HepG2 (cell line): ENCODE measurements around the gene ADM5. TPM values are rescaled to one million over a fixed set of nuclear protein-coding genes. Genes with fewer than 3 reads are reported as not detected.

Experiments used
- KDM6A ChIP-seq: IDR thresholded peaks from 2 replicates; pipeline ENCODE4 v1.6.1; 2016; ENCODE audit warnings: low read depth
- NFE2L1 ChIP-seq: sonication (generic); formaldehyde crosslinking; IDR thresholded peaks from 2 replicates; pipeline ENCODE4 v1.4.0; 2020; ENCODE audit warnings: missing genetic modification reagents, mild to moderate bottlenecking, borderline replicate concordance
- NRL ChIP-seq: sonication (generic); formaldehyde crosslinking; IDR thresholded peaks from 2 replicates; pipeline ENCODE4 v1.5.0; 2020; ENCODE audit warnings: missing genetic modification reagents, mild to moderate bottlenecking, moderate library complexity, borderline replicate concordance
- RORA ChIP-seq: sonication (generic); formaldehyde crosslinking; IDR thresholded peaks from 2 replicates; pipeline ENCODE4 v1.5.0; 2020; ENCODE audit warnings: mild to moderate bottlenecking, missing genetic modification reagents, moderate library complexity
- polyA plus RNA-seq, 8 experiments: library from polyadenylated mRNA; depleted of rRNA in 3 of 8; stranded (reverse) in 7 of 8; unstranded in 1 of 8; fragments of >200 nt; fragmentation: Illumina TruSeq in 4 of 8; extraction: Trizol in 4 of 8; gene quantifications; 2 replicates each; pipeline versions ENCODE4 v1.2.1 to v1.2.3, GENCODE V29; 2011 to 2016; ENCODE audit warnings: low read depth in 4 of 8, missing spikeins in 1 of 8, mixed read lengths in 1 of 8; ENCODE audit not compliant: insufficient read depth in 1 of 8
- total RNA-seq, 5 experiments: library from RNA; depleted of rRNA; stranded (reverse); fragments of >200 nt; fragmentation: Illumina TruSeq; extraction: Trizol; gene quantifications; 2 replicates each; pipeline ENCODE4 v1.2.3, GENCODE V29; 2016; ENCODE audit warnings: low read depth in 1 of 5
- TF ChIP-seq, protein P1 (sequence below): sonication (generic); formaldehyde crosslinking; conservative IDR thresholded peaks from 2 replicates; pipeline ENCODE4 v1.4.0; 2020; ENCODE audit warnings: missing genetic modification reagents
- TF ChIP-seq, protein P2 (sequence below): sonication (generic); formaldehyde crosslinking; IDR thresholded peaks from 2 replicates; pipeline ENCODE4 v1.9.0; 2021; ENCODE audit warnings: missing genetic modification reagents, borderline replicate concordance
- TF ChIP-seq, protein P3 (sequence below): sonication (generic); formaldehyde crosslinking; IDR thresholded peaks from 2 replicates; pipeline ENCODE4; 2020; ENCODE audit warnings: missing genetic modification reagents, mild to moderate bottlenecking, borderline replicate concordance
- TF ChIP-seq, protein P4 (sequence below): sonication (generic); formaldehyde crosslinking; IDR thresholded peaks from 2 replicates; pipeline ENCODE4 v1.9.0; 2021; ENCODE audit warnings: mild to moderate bottlenecking, missing genetic modification reagents
- TF ChIP-seq, protein P5 (sequence below): sonication (generic); formaldehyde crosslinking; IDR thresholded peaks from 2 replicates; pipeline ENCODE4 v1.4.0; 2020; ENCODE audit warnings: mild to moderate bottlenecking, missing genetic modification reagents

The ADM5 gene
- total and polyA plus RNA-seq, 2 of the 13 experiments (the other 11 are each of a cell fraction or from before 2014, with no cell fraction given), result 2.7 to 4.1 TPM

DNA sequence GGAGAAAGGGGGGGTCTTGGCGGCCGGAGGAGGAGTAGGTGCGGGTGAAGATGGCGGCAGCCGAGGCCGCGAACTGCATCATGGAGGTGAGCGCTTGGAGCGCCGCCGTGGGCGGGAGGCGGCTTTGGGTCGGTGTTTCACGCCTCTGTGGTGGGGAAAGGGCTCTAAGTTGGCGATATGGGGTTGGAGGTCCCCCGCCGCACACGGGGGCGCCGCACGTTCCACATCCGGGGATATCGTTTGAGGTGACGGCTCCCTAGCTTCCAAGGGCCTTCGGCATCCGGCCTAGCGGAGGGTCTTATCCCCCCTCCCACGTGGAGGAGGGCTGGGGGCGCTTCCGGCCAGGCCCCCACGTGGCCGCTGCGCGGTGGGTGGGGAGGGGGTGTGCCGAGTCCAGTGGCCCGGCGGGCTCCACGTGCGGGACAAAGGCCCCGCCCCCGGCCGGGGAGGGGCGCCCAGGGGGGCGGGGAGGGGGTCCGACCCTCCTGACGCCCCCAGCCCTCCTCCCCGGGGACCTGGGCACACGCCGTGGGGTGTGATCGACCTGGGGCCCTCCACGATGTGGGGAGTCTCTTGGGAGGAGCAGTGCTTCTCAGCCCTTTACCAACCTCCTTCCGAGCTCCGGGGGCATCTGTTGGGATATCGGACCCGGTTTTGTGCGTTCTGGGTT, 12.0 kb upstream of the ADM5 start, which contains the start of gene PRMT1 (continued):
- TF ChIP-seq, protein P1, sequence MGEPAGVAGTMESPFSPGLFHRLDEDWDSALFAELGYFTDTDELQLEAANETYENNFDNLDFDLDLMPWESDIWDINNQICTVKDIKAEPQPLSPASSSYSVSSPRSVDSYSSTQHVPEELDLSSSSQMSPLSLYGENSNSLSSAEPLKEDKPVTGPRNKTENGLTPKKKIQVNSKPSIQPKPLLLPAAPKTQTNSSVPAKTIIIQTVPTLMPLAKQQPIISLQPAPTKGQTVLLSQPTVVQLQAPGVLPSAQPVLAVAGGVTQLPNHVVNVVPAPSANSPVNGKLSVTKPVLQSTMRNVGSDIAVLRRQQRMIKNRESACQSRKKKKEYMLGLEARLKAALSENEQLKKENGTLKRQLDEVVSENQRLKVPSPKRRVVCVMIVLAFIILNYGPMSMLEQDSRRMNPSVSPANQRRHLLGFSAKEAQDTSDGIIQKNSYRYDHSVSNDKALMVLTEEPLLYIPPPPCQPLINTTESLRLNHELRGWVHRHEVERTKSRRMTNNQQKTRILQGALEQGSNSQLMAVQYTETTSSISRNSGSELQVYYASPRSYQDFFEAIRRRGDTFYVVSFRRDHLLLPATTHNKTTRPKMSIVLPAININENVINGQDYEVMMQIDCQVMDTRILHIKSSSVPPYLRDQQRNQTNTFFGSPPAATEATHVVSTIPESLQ (CRISPR knock-in tag), result no peak
- TF ChIP-seq, protein P2, sequence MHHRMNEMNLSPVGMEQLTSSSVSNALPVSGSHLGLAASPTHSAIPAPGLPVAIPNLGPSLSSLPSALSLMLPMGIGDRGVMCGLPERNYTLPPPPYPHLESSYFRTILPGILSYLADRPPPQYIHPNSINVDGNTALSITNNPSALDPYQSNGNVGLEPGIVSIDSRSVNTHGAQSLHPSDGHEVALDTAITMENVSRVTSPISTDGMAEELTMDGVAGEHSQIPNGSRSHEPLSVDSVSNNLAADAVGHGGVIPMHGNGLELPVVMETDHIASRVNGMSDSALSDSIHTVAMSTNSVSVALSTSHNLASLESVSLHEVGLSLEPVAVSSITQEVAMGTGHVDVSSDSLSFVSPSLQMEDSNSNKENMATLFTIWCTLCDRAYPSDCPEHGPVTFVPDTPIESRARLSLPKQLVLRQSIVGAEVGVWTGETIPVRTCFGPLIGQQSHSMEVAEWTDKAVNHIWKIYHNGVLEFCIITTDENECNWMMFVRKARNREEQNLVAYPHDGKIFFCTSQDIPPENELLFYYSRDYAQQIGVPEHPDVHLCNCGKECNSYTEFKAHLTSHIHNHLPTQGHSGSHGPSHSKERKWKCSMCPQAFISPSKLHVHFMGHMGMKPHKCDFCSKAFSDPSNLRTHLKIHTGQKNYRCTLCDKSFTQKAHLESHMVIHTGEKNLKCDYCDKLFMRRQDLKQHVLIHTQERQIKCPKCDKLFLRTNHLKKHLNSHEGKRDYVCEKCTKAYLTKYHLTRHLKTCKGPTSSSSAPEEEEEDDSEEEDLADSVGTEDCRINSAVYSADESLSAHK (CRISPR knock-in tag), result no peak
- TF ChIP-seq NRL (CRISPR knock-in tag) (no peak; the same call in 1 of the 2 replicates), KDM6A (CRISPR knock-in tag) (no peak), RORA (no peak), NFE2L1 (no peak)
- TF ChIP-seq, protein P3, sequence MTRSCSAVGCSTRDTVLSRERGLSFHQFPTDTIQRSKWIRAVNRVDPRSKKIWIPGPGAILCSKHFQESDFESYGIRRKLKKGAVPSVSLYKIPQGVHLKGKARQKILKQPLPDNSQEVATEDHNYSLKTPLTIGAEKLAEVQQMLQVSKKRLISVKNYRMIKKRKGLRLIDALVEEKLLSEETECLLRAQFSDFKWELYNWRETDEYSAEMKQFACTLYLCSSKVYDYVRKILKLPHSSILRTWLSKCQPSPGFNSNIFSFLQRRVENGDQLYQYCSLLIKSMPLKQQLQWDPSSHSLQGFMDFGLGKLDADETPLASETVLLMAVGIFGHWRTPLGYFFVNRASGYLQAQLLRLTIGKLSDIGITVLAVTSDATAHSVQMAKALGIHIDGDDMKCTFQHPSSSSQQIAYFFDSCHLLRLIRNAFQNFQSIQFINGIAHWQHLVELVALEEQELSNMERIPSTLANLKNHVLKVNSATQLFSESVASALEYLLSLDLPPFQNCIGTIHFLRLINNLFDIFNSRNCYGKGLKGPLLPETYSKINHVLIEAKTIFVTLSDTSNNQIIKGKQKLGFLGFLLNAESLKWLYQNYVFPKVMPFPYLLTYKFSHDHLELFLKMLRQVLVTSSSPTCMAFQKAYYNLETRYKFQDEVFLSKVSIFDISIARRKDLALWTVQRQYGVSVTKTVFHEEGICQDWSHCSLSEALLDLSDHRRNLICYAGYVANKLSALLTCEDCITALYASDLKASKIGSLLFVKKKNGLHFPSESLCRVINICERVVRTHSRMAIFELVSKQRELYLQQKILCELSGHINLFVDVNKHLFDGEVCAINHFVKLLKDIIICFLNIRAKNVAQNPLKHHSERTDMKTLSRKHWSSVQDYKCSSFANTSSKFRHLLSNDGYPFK (CRISPR knock-in tag), result no peak
- TF ChIP-seq, protein P4, sequence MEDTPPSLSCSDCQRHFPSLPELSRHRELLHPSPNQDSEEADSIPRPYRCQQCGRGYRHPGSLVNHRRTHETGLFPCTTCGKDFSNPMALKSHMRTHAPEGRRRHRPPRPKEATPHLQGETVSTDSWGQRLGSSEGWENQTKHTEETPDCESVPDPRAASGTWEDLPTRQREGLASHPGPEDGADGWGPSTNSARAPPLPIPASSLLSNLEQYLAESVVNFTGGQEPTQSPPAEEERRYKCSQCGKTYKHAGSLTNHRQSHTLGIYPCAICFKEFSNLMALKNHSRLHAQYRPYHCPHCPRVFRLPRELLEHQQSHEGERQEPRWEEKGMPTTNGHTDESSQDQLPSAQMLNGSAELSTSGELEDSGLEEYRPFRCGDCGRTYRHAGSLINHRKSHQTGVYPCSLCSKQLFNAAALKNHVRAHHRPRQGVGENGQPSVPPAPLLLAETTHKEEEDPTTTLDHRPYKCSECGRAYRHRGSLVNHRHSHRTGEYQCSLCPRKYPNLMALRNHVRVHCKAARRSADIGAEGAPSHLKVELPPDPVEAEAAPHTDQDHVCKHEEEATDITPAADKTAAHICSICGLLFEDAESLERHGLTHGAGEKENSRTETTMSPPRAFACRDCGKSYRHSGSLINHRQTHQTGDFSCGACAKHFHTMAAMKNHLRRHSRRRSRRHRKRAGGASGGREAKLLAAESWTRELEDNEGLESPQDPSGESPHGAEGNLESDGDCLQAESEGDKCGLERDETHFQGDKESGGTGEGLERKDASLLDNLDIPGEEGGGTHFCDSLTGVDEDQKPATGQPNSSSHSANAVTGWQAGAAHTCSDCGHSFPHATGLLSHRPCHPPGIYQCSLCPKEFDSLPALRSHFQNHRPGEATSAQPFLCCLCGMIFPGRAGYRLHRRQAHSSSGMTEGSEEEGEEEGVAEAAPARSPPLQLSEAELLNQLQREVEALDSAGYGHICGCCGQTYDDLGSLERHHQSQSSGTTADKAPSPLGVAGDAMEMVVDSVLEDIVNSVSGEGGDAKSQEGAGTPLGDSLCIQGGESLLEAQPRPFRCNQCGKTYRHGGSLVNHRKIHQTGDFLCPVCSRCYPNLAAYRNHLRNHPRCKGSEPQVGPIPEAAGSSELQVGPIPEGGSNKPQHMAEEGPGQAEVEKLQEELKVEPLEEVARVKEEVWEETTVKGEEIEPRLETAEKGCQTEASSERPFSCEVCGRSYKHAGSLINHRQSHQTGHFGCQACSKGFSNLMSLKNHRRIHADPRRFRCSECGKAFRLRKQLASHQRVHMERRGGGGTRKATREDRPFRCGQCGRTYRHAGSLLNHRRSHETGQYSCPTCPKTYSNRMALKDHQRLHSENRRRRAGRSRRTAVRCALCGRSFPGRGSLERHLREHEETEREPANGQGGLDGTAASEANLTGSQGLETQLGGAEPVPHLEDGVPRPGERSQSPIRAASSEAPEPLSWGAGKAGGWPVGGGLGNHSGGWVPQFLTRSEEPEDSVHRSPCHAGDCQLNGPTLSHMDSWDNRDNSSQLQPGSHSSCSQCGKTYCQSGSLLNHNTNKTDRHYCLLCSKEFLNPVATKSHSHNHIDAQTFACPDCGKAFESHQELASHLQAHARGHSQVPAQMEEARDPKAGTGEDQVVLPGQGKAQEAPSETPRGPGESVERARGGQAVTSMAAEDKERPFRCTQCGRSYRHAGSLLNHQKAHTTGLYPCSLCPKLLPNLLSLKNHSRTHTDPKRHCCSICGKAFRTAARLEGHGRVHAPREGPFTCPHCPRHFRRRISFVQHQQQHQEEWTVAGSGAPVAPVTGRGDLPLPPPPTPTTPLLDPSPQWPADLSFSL (CRISPR knock-in tag), result no peak
- TF ChIP-seq, protein P5, sequence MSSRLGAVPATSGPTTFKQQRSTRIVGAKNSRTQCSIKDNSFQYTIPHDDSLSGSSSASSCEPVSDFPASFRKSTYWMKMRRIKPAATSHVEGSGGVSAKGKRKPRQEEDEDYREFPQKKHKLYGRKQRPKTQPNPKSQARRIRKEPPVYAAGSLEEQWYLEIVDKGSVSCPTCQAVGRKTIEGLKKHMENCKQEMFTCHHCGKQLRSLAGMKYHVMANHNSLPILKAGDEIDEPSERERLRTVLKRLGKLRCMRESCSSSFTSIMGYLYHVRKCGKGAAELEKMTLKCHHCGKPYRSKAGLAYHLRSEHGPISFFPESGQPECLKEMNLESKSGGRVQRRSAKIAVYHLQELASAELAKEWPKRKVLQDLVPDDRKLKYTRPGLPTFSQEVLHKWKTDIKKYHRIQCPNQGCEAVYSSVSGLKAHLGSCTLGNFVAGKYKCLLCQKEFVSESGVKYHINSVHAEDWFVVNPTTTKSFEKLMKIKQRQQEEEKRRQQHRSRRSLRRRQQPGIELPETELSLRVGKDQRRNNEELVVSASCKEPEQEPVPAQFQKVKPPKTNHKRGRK (CRISPR knock-in tag), result no peak
